ENCODE data around the gene R3HDM1. TPM values are rescaled to one million over a fixed set of nuclear protein-coding genes. Genes with fewer than 3 reads are reported as not detected.

Gene R3HDM1
- total RNA-seq, 4 donors from 2014 or later, result 0.59 to 41.8 (median 13.7) TPM

DNA sequence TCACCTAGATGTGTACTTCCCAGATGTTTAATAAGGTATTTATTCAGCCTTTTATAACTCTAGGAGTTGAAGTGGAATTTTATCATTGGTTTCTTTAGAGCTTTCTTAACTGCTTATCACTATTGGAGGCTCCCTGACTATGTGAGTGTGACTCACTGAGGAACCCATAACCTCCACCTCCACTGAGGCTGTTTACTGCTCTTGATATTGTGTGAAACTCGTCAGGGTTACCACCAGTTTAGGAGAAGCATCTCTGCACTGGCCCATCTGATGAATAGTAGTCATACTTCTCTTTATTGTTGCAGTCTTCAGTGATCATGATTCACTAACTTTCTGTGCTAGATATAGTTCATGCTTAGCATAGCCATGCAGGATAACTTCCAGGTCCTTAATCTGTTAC lies 130.8 kb downstream of the R3HDM1 start:
- H3K9me3 ChIP-seq, result no peaks in the 10 kb centered on the region
- no peak for TF ChIP-seq POLR2A (IDR thresholded peaks at IDR 0.05)
- TF ChIP-seq, protein P1, sequence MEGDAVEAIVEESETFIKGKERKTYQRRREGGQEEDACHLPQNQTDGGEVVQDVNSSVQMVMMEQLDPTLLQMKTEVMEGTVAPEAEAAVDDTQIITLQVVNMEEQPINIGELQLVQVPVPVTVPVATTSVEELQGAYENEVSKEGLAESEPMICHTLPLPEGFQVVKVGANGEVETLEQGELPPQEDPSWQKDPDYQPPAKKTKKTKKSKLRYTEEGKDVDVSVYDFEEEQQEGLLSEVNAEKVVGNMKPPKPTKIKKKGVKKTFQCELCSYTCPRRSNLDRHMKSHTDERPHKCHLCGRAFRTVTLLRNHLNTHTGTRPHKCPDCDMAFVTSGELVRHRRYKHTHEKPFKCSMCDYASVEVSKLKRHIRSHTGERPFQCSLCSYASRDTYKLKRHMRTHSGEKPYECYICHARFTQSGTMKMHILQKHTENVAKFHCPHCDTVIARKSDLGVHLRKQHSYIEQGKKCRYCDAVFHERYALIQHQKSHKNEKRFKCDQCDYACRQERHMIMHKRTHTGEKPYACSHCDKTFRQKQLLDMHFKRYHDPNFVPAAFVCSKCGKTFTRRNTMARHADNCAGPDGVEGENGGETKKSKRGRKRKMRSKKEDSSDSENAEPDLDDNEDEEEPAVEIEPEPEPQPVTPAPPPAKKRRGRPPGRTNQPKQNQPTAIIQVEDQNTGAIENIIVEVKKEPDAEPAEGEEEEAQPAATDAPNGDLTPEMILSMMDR (IDR thresholded peaks at IDR 0.05), result no peak
- no peaks in the 10 kb centered on the region for H3K4me1 ChIP-seq
- H3K36me3 ChIP-seq, result no peaks in the 10 kb centered on the region
- intact Hi-C loops (cut with DNase I; ENCODE audit: low total_unique reads), result no loop called here
- H3K27ac ChIP-seq, result no peak overlapping the region
- no peaks in the 10 kb centered on the region for H3K27me3 ChIP-seq
- no peak overlapping the region for H3K4me3 ChIP-seq
- no peak for DNase-seq

DNA sequence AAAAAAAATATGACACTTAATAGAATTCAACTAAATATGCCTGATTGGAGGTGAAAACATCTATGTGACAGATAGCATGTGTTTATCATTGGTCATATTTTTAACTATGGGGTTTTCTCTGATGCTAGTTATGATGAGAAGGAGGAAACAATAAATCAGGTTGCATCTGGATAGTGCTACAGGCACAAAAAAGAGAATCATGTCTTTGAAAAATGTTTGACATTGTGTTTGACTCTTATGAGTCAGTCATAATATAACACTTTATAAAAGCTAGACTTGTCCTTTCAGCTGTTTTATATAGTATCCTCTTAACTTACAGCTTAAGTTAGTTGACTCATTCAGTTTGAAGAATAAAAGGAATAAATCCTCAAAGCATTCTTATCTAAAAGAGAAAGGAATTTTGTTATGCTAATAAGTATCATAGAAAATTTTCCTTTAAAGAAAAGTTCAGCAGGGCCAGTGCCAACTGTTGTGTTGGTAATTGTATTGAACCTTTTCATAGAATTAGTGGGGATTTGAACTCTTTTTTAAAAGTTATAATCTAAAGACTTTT lies 131.9 kb downstream of the R3HDM1 start:
- Histone ChIP-seq H3K4me1 (no peaks in the 10 kb centered on the region), H3K27me3 (no peaks in the 10 kb centered on the region), H3K4me3 (no peak overlapping the region), H3K36me3 (no peaks in the 10 kb centered on the region), H3K9me3 (no peaks in the 10 kb centered on the region), H3K27ac (no peak overlapping the region)
- intact Hi-C loops (cut with DNase I; ENCODE audit: low total_unique reads), result no loop called here
- no peak for TF ChIP-seq POLR2A (IDR thresholded peaks at IDR 0.05)
- DNase-seq, result no peak

DNA sequence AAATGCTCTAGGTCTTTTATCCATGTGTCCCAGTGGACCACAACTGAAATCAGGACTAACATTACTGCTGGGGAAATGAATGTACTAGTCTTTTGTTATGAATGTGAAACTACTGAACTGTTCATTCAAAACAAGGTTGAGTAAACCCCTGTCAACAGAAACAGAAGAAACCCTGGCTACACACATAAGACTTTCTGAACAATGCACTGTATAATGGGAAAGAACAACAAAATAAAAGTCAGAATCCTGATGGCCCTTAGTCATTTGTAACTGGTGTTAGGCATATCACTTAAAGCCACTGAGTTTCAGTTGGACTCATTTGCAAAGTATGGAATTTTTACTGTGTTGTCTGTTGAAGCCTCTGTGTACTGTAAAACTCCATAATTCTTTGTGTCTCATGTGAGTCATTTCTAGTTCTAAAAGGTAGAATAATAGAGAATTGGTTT lies 133.4 kb downstream of the R3HDM1 start:
- intact Hi-C loops (cut with DNase I; ENCODE audit: low total_unique reads), result no loop called here
- TF ChIP-seq POLR2A (IDR thresholded peaks at IDR 0.05), result no peak
- TF ChIP-seq, protein P1 (IDR thresholded peaks at IDR 0.05), result no peak
- Histone ChIP-seq H3K27me3 (no peaks in the 10 kb centered on the region), H3K36me3 (no peaks in the 10 kb centered on the region), H3K4me1 (no peaks in the 10 kb centered on the region), H3K27ac (no peak overlapping the region), H3K4me3 (no peak overlapping the region), H3K9me3 (no peaks in the 10 kb centered on the region)
- no peak for DNase-seq

DNA sequence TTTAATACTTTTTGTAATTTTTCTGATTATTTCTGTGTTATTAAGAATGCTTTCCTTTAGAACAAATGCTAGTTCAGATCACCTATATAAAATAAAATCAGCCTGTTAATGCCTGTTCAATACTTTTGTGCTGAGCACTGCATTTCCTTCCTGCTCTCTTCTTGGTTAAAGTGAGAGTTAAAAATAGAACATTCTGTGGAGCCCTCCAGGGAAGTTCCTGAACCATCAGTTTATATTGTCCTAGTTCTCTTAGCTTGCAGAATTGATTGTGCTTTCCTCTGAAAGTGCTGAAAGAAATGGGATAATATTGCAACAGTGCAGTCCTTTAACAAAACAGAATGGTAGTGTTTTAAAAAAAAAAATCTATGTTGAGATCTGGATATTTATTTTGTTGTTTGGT lies 135.8 kb downstream of the R3HDM1 start:
- intact Hi-C loops (cut with DNase I; ENCODE audit: low total_unique reads), result no loop called here
- TF ChIP-seq, protein P1 (IDR thresholded peaks at IDR 0.05), result no peak
- TF ChIP-seq POLR2A (IDR thresholded peaks at IDR 0.05), result no peak
- no peaks in the 10 kb centered on the region for H3K4me1 ChIP-seq
- no peak overlapping the region for H3K27ac ChIP-seq
- H3K9me3 ChIP-seq, result no peaks in the 10 kb centered on the region
- no peak overlapping the region for H3K4me3 ChIP-seq
- no peaks in the 10 kb centered on the region for H3K27me3 ChIP-seq
- no peak for DNase-seq
- H3K36me3 ChIP-seq, result no peaks in the 10 kb centered on the region

DNA sequence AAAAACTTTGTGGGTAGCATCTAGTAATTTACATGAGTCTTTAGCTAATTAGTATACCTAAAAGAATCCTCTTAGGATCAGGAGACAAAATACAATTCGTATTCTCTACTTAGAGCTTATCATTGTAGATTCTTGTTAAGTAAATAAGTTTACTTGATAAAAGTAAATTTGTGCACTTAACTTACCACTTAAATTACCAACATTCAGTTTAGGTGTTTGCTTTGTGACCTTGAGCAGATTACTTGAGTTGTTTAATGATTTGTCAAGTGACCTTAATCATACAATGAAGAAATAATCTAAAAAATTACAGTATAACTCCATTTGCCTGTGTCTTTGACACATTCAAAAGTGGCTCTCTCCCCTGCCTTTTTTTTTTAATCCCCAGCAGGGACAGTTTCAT lies 143.2 kb downstream of the R3HDM1 start:
- no peak for DNase-seq
- intact Hi-C loops (cut with DNase I; ENCODE audit: low total_unique reads), result no loop called here
- Histone ChIP-seq H3K27ac (no peak overlapping the region), H3K36me3 (no peaks in the 10 kb centered on the region), H3K4me3 (no peak overlapping the region), H3K4me1 (no peaks in the 10 kb centered on the region), H3K27me3 (no peaks in the 10 kb centered on the region), H3K9me3 (no peaks in the 10 kb centered on the region)
- TF ChIP-seq, protein P1 (IDR thresholded peaks at IDR 0.05), result no peak
- TF ChIP-seq POLR2A (IDR thresholded peaks at IDR 0.05), result no peak

DNA sequence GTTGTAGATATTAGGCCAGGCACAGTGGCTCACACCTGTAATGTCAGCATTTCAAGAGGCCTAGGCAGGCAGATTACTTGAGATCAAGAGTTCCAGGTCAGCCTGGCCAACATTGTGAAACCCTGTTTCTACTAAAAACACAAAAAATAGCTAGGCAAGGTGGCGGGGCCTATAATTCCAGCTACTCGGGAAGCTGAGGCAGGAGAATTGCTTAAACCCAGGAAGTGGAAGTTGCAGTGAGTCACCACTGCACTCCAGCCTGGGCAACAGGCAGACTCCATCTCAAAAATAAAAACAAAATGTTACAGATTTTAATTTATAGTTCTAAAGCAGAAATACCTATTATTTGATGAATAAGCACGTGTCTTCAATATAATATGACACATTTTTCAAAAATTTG lies 144.7 kb downstream of the R3HDM1 start:
- no peaks in the 10 kb centered on the region for H3K27me3 ChIP-seq
- H3K9me3 ChIP-seq, result no peaks in the 10 kb centered on the region
- H3K27ac ChIP-seq, result no peak overlapping the region
- no peaks in the 10 kb centered on the region for H3K4me1 ChIP-seq
- DNase-seq, result no peak
- TF ChIP-seq, protein P1 (IDR thresholded peaks at IDR 0.05), result no peak
- TF ChIP-seq POLR2A (IDR thresholded peaks at IDR 0.05), result no peak
- no peaks in the 10 kb centered on the region for H3K36me3 ChIP-seq
- no peak overlapping the region for H3K4me3 ChIP-seq
- intact Hi-C loops (cut with DNase I; ENCODE audit: low total_unique reads), result no loop called here
